ENCODE measurements around the gene ADAMTSL2.

ADAMTSL2 gene

GRCh38 chr9:133546287-133546680, 11.8 kb downstream of the ADAMTSL2 start:
- no peak overlapping the region for H3K4me3 ChIP-seq (ENCODE audit: low read length)
- H3K9ac ChIP-seq (ENCODE audit: low read length) = no peak overlapping the region
- no peaks in the 10 kb centered on the region for H3K27me3 ChIP-seq (ENCODE audit: control insufficient read depth, insufficient read depth, low read length)
- H3K36me3 ChIP-seq (ENCODE audit: control insufficient read depth, insufficient read depth, low read length) = no peaks in the 10 kb centered on the region
- H3K27ac ChIP-seq (ENCODE audit: low read depth, low read length) = no peak overlapping the region
- no peaks in the 10 kb centered on the region for H3K4me1 ChIP-seq (ENCODE audit: control insufficient read depth, insufficient read depth, low read length)

GRCh38 chr9:133547116-133547515, 12.6 kb downstream of the ADAMTSL2 start:
- Histone ChIP-seq H3K4me1 (ENCODE audit: control insufficient read depth, insufficient read depth, low read length) (no peaks in the 10 kb centered on the region), H3K4me3 (ENCODE audit: low read length) (no peak overlapping the region), H3K27me3 (ENCODE audit: control insufficient read depth, insufficient read depth, low read length) (no peaks in the 10 kb centered on the region), H3K36me3 (ENCODE audit: control insufficient read depth, insufficient read depth, low read length) (no peaks in the 10 kb centered on the region), H3K27ac (ENCODE audit: low read depth, low read length) (no peak overlapping the region), H3K9ac (ENCODE audit: low read length) (no peak overlapping the region)

- Histone ChIP-seq H3K36me3 (ENCODE audit: control insufficient read depth, insufficient read depth, low read length) (no peaks in the 10 kb centered on the region), H3K4me1 (ENCODE audit: control insufficient read depth, insufficient read depth, low read length) (no peaks in the 10 kb centered on the region), H3K9ac (ENCODE audit: low read length) (no peak overlapping the region), H3K27ac (ENCODE audit: low read depth, low read length) (no peak overlapping the region), H3K27me3 (ENCODE audit: control insufficient read depth, insufficient read depth, low read length) (no peaks in the 10 kb centered on the region), H3K4me3 (ENCODE audit: low read length) (no peak overlapping the region)
Observed at GRCh38 chr9:133551446-133551845, 16.9 kb downstream of the ADAMTSL2 start.

- no peak overlapping the region for H3K4me3 ChIP-seq (ENCODE audit: low read length)
- H3K36me3 ChIP-seq (ENCODE audit: control insufficient read depth, insufficient read depth, low read length) = no peaks in the 10 kb centered on the region
- no peaks in the 10 kb centered on the region for H3K4me1 ChIP-seq (ENCODE audit: control insufficient read depth, insufficient read depth, low read length)
- H3K27me3 ChIP-seq (ENCODE audit: control insufficient read depth, insufficient read depth, low read length) = no peaks in the 10 kb centered on the region
- no peak overlapping the region for H3K27ac ChIP-seq (ENCODE audit: low read depth, low read length)
- no peak overlapping the region for H3K9ac ChIP-seq (ENCODE audit: low read length)
Observed at GRCh38 chr9:133552236-133552635, 17.7 kb downstream of the ADAMTSL2 start.

- Histone ChIP-seq H3K27me3 (ENCODE audit: control insufficient read depth, insufficient read depth, low read length) (no peaks in the 10 kb centered on the region), H3K27ac (ENCODE audit: low read depth, low read length) (no peak overlapping the region), H3K4me1 (ENCODE audit: control insufficient read depth, insufficient read depth, low read length) (no peaks in the 10 kb centered on the region), H3K9ac (ENCODE audit: low read length) (no peak overlapping the region), H3K4me3 (ENCODE audit: low read length) (no peak overlapping the region), H3K36me3 (ENCODE audit: control insufficient read depth, insufficient read depth, low read length) (no peaks in the 10 kb centered on the region)
Observed at GRCh38 chr9:133553123-133553522, 18.6 kb downstream of the ADAMTSL2 start.

GRCh38 chr9:133553973-133554713, 19.6 kb downstream of the ADAMTSL2 start:
- Histone ChIP-seq H3K27ac (ENCODE audit: low read depth, low read length) (no peak overlapping the region), H3K9ac (ENCODE audit: low read length) (no peak overlapping the region), H3K36me3 (ENCODE audit: control insufficient read depth, insufficient read depth, low read length) (no peaks in the 10 kb centered on the region), H3K4me1 (ENCODE audit: control insufficient read depth, insufficient read depth, low read length) (no peaks in the 10 kb centered on the region), H3K4me3 (ENCODE audit: low read length) (no peak overlapping the region), H3K27me3 (ENCODE audit: control insufficient read depth, insufficient read depth, low read length) (no peaks in the 10 kb centered on the region)

- Histone ChIP-seq H3K27me3 (ENCODE audit: control insufficient read depth, insufficient read depth, low read length) (no peaks in the 10 kb centered on the region), H3K4me3 (ENCODE audit: low read length) (no peak overlapping the region), H3K9ac (ENCODE audit: low read length) (no peak overlapping the region), H3K27ac (ENCODE audit: low read depth, low read length) (no peak overlapping the region), H3K36me3 (ENCODE audit: control insufficient read depth, insufficient read depth, low read length) (no peaks in the 10 kb centered on the region), H3K4me1 (ENCODE audit: control insufficient read depth, insufficient read depth, low read length) (peaks cover 1% of the 10 kb centered on the region)
Observed at GRCh38 chr9:133554729-133555128, 20.2 kb downstream of the ADAMTSL2 start.

- peaks cover 6% of the 10 kb centered on the region for H3K4me1 ChIP-seq (ENCODE audit: control insufficient read depth, insufficient read depth, low read length)
- no peak overlapping the region for H3K27ac ChIP-seq (ENCODE audit: low read depth, low read length)
- H3K4me3 ChIP-seq (ENCODE audit: low read length) = no peak overlapping the region
- no peaks in the 10 kb centered on the region for H3K36me3 ChIP-seq (ENCODE audit: control insufficient read depth, insufficient read depth, low read length)
- no peaks in the 10 kb centered on the region for H3K27me3 ChIP-seq (ENCODE audit: control insufficient read depth, insufficient read depth, low read length)
- no peak overlapping the region for H3K9ac ChIP-seq (ENCODE audit: low read length)
Observed at GRCh38 chr9:133556354-133556753, 21.9 kb downstream of the ADAMTSL2 start.

- no peak overlapping the region for H3K4me3 ChIP-seq (ENCODE audit: low read length)
- no peak overlapping the region for H3K27ac ChIP-seq (ENCODE audit: low read depth, low read length)
- no peaks in the 10 kb centered on the region for H3K36me3 ChIP-seq (ENCODE audit: control insufficient read depth, insufficient read depth, low read length)
- no peaks in the 10 kb centered on the region for H3K27me3 ChIP-seq (ENCODE audit: control insufficient read depth, insufficient read depth, low read length)
- H3K4me1 ChIP-seq (ENCODE audit: control insufficient read depth, insufficient read depth, low read length) = peaks cover 6% of the 10 kb centered on the region
- H3K9ac ChIP-seq (ENCODE audit: low read length) = no peak overlapping the region
Observed at GRCh38 chr9:133557581-133557980, 23.1 kb downstream of the ADAMTSL2 start.

- Histone ChIP-seq H3K27me3 (ENCODE audit: control insufficient read depth, insufficient read depth, low read length) (peaks cover 5% of the 10 kb centered on the region), H3K36me3 (ENCODE audit: control insufficient read depth, insufficient read depth, low read length) (peaks cover 1% of the 10 kb centered on the region), H3K27ac (ENCODE audit: low read depth, low read length) (no peak overlapping the region), H3K4me1 (ENCODE audit: control insufficient read depth, insufficient read depth, low read length) (peaks cover 10% of the 10 kb centered on the region), H3K9ac (ENCODE audit: low read length) (no peak overlapping the region), H3K4me3 (ENCODE audit: low read length) (no peak overlapping the region)
Observed at GRCh38 chr9:133558191-133559126, 24.0 kb downstream of the ADAMTSL2 start.

- Histone ChIP-seq H3K4me3 (ENCODE audit: low read length) (no peak overlapping the region), H3K36me3 (ENCODE audit: control insufficient read depth, insufficient read depth, low read length) (peaks cover 2% of the 10 kb centered on the region), H3K4me1 (ENCODE audit: control insufficient read depth, insufficient read depth, low read length) (peaks cover 17% of the 10 kb centered on the region), H3K27me3 (ENCODE audit: control insufficient read depth, insufficient read depth, low read length) (peaks cover 5% of the 10 kb centered on the region), H3K9ac (ENCODE audit: low read length) (no peak overlapping the region), H3K27ac (ENCODE audit: low read depth, low read length) (no peak overlapping the region)
Observed at GRCh38 chr9:133560311-133560710, 25.8 kb downstream of the ADAMTSL2 start.

GRCh38 chr9:133560944-133561343, 26.4 kb downstream of the ADAMTSL2 start:
- Histone ChIP-seq H3K27ac (ENCODE audit: low read depth, low read length) (no peak overlapping the region), H3K4me3 (ENCODE audit: low read length) (no peak overlapping the region), H3K27me3 (ENCODE audit: control insufficient read depth, insufficient read depth, low read length) (peaks cover 5% of the 10 kb centered on the region), H3K4me1 (ENCODE audit: control insufficient read depth, insufficient read depth, low read length) (peaks cover 20% of the 10 kb centered on the region), H3K9ac (ENCODE audit: low read length) (no peak overlapping the region), H3K36me3 (ENCODE audit: control insufficient read depth, insufficient read depth, low read length) (peaks cover 2% of the 10 kb centered on the region)
